Measurements from ENCODE around the gene SENP8.

DNA sequence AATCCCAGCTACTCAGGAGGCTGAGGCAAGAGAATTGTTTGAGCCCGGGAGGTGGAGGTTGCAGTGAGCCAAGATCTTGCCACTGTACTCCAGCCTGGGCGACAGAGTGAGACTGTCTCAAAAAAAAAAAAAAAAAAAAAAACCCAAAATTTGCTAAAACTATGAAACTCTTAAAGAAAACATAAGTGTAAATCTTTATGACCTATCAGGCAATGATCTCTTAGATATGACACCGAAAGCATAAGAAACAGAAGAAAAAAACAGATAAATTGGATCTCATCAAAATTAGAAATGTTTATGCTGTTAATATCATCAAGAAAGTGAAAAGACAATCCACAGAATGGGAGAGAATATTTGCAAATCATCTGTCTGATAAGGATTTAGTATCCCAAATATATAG is 64.0 kb downstream of the SENP8 start:
- TF ChIP-seq, protein P1, sequence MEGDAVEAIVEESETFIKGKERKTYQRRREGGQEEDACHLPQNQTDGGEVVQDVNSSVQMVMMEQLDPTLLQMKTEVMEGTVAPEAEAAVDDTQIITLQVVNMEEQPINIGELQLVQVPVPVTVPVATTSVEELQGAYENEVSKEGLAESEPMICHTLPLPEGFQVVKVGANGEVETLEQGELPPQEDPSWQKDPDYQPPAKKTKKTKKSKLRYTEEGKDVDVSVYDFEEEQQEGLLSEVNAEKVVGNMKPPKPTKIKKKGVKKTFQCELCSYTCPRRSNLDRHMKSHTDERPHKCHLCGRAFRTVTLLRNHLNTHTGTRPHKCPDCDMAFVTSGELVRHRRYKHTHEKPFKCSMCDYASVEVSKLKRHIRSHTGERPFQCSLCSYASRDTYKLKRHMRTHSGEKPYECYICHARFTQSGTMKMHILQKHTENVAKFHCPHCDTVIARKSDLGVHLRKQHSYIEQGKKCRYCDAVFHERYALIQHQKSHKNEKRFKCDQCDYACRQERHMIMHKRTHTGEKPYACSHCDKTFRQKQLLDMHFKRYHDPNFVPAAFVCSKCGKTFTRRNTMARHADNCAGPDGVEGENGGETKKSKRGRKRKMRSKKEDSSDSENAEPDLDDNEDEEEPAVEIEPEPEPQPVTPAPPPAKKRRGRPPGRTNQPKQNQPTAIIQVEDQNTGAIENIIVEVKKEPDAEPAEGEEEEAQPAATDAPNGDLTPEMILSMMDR (IDR thresholded peaks at IDR 0.05), result no peak
- no peak for TF ChIP-seq POLR2A (IDR thresholded peaks at IDR 0.05)
